H9 (cell line): Measurements from ENCODE around the gene NUP210L. TPM values are rescaled to one million over a fixed set of nuclear protein-coding genes. Genes with fewer than 3 reads are reported as not detected.
"Not testable (repeated sequence)": the region's sequence is repeated elsewhere in the genome, so short reads cannot be mapped to it uniquely, and the experiment has no call there.

Source experiments
- DNase-seq: peaks from one replicate; pipeline ENCODE4 v3.0.0-alpha.2; 2017
- H2AFZ ChIP-seq: one replicate; pipeline ENCODE4 v1.6.1; 2013; ENCODE audit warnings: mild to moderate bottlenecking, low read length, control low read depth, moderate library complexity
- H2AK5ac ChIP-seq: 2 replicates; pipeline ENCODE4 v1.6.1; 2013; ENCODE audit warnings: low read length, control low read depth, mixed read lengths; ENCODE audit not compliant: insufficient read length
- H2BK120ac ChIP-seq: one replicate; pipeline ENCODE4 v1.6.1; 2013; ENCODE audit warnings: low read depth, mild to moderate bottlenecking, low read length, control low read depth, inconsistent platforms; ENCODE audit not compliant: poor library complexity, severe bottlenecking
- H2BK12ac ChIP-seq: 2 replicates; pipeline ENCODE4 v1.6.1; 2013; ENCODE audit warnings: low read length, control low read depth, mixed read lengths, low read depth; ENCODE audit not compliant: insufficient read length
- H2BK15ac ChIP-seq: 2 replicates; pipeline ENCODE4 v1.6.1; 2013; ENCODE audit warnings: low read depth, low read length, control low read depth
- H2BK20ac ChIP-seq: one replicate; pipeline ENCODE4 v1.6.1; 2013; ENCODE audit warnings: low read depth, mild to moderate bottlenecking, low read length, control low read depth, inconsistent platforms; ENCODE audit not compliant: poor library complexity, severe bottlenecking
- H2BK5ac ChIP-seq: 2 replicates; pipeline ENCODE4 v1.6.1; 2013; ENCODE audit warnings: low read length, control low read depth, mixed read lengths; ENCODE audit not compliant: insufficient read length
- H3K14ac ChIP-seq: 2 replicates; pipeline ENCODE4 v1.6.1; 2013; ENCODE audit warnings: low read length, control low read depth; ENCODE audit not compliant: insufficient read depth
- H3K18ac ChIP-seq: 2 replicates; pipeline ENCODE4 v1.6.1; 2013; ENCODE audit warnings: low read depth, mild to moderate bottlenecking, mixed read lengths, low read length, control low read depth; ENCODE audit not compliant: insufficient read length
- H3K23ac ChIP-seq: 2 replicates; pipeline ENCODE4 v1.6.1; 2013; ENCODE audit warnings: low read length, control low read depth, mixed read lengths, low read depth; ENCODE audit not compliant: insufficient read length
- H3K23me2 ChIP-seq: 2 replicates; pipeline ENCODE4 v1.6.1; 2013; ENCODE audit warnings: low read depth, mild to moderate bottlenecking, mixed read lengths, low read length, control low read depth; ENCODE audit not compliant: insufficient read length, poor library complexity, severe bottlenecking
- H3K27ac ChIP-seq: 2 replicates; pipeline ENCODE4 v1.5.1; 2013; ENCODE audit warnings: low read length, control low read depth, mixed read lengths, low read depth; ENCODE audit not compliant: insufficient read length
- H3K27me3 ChIP-seq: 2 replicates; pipeline ENCODE4 v1.6.1; 2013; ENCODE audit warnings: low read length, control low read depth, inconsistent platforms; ENCODE audit not compliant: insufficient read depth
- H3K4ac ChIP-seq: 2 replicates; pipeline ENCODE4 v1.6.1; 2013; ENCODE audit warnings: low read depth, mild to moderate bottlenecking, control low read depth, inconsistent platforms, low read length, moderate library complexity
- H3K4me1 ChIP-seq: 2 replicates; pipeline ENCODE4 v1.6.1; 2013; ENCODE audit warnings: low read length, control low read depth, inconsistent platforms; ENCODE audit not compliant: insufficient read depth
- H3K4me2 ChIP-seq: 2 replicates; pipeline ENCODE4 v1.6.1; 2013; ENCODE audit warnings: low read length, control low read depth, mixed read lengths; ENCODE audit not compliant: insufficient read length, insufficient read depth
- H3K56ac ChIP-seq: 2 replicates; pipeline ENCODE4 v1.6.1; 2013; ENCODE audit warnings: low read depth, mild to moderate bottlenecking, mixed read lengths, low read length, control low read depth; ENCODE audit not compliant: insufficient read length
- H3K79me1 ChIP-seq: 2 replicates; pipeline ENCODE4 v1.6.1; 2013; ENCODE audit warnings: low read depth, mild to moderate bottlenecking, moderate library complexity, low read length, control low read depth, inconsistent platforms; ENCODE audit not compliant: insufficient read depth, poor library complexity, severe bottlenecking
- H3K79me2 ChIP-seq: 2 replicates; pipeline ENCODE4 v1.6.1; 2013; ENCODE audit warnings: low read length, control low read depth, inconsistent platforms; ENCODE audit not compliant: insufficient read depth
- H3K9ac ChIP-seq: 2 replicates; pipeline ENCODE4 v1.6.1; 2013; ENCODE audit warnings: low read length, control low read depth, mixed read lengths; ENCODE audit not compliant: insufficient read length; ENCODE audit errors: extremely low read depth
- H3K9me3 ChIP-seq: one replicate; pipeline ENCODE4 v1.6.1; 2013; ENCODE audit warnings: low read depth, low read length, inconsistent platforms; ENCODE audit not compliant: control insufficient read depth
- H3T11ph ChIP-seq: one replicate; pipeline ENCODE4 v1.6.1; 2013; ENCODE audit warnings: mild to moderate bottlenecking, low read length, control low read depth, inconsistent platforms
- H4K20me1 ChIP-seq: one replicate; pipeline ENCODE4 v1.6.1; 2013; ENCODE audit not compliant: control insufficient read depth, insufficient read length, insufficient read depth
- H4K5ac ChIP-seq: 2 replicates; pipeline ENCODE4 v1.6.1; 2013; ENCODE audit warnings: low read depth, mild to moderate bottlenecking, mixed read lengths, low read length, control low read depth; ENCODE audit not compliant: insufficient read length
- H4K8ac ChIP-seq: replicated peaks from 2 replicates; pipeline ENCODE4 v1.6.1; 2013; ENCODE audit warnings: low read length, control low read depth, mixed read lengths, low read depth; ENCODE audit not compliant: insufficient read length
- H4K91ac ChIP-seq: 2 replicates; pipeline ENCODE4 v1.6.1; 2013; ENCODE audit warnings: low read depth, mild to moderate bottlenecking, moderate library complexity, mixed read lengths, low read length, control low read depth; ENCODE audit not compliant: insufficient read length
- H3K27ac Mint-ChIP-seq, 3 experiments: 2 replicates in 2 of 3; 3 replicates in 1 of 3; pipeline ENCODE4 v1.8.0; 2020 to 2021; ENCODE audit warnings: mixed read lengths in 3 of 3, mild to moderate bottlenecking in 1 of 3, moderate library complexity in 1 of 3
- H3K27me3 Mint-ChIP-seq: 2 replicates; pipeline ENCODE4 v1.8.0; 2021; ENCODE audit warnings: low read depth, mild to moderate bottlenecking, moderate library complexity, mixed read lengths
- H3K36me3 Mint-ChIP-seq, 3 experiments: 2 replicates in 2 of 3; 3 replicates in 1 of 3; pipeline ENCODE4 v1.8.0; 2020 to 2021; ENCODE audit warnings: low read depth in 3 of 3, mixed read lengths in 3 of 3; ENCODE audit not compliant: insufficient read depth in 1 of 3
- H3K4me1 Mint-ChIP-seq, 2 experiments: 2 replicates each; pipeline ENCODE4 v1.8.0; 2020; ENCODE audit warnings: mixed read lengths in 2 of 2
- H3K4me3 Mint-ChIP-seq, 2 experiments: 2 replicates in 1 of 2; 3 replicates in 1 of 2; pipeline ENCODE4 v1.8.0; 2020 to 2021; ENCODE audit warnings: mild to moderate bottlenecking in 2 of 2, mixed read lengths in 2 of 2, moderate library complexity in 1 of 2
- H3K9me3 Mint-ChIP-seq, 2 experiments: 2 replicates in 1 of 2; 3 replicates in 1 of 2; pipeline ENCODE4 v1.8.0; 2020; ENCODE audit warnings: mild to moderate bottlenecking in 2 of 2, mixed read lengths in 2 of 2, moderate library complexity in 1 of 2
- WGBS: extraction: QIAGEN DNeasy Blood & Tissue Kit; methylation state at CpG from one replicate; pipeline ENCODE4 v1.1.7; 2013; ENCODE audit warnings: missing lambda C conversion rate, low lambda C conversion rate, mixed read lengths; ENCODE audit not compliant: insufficient read length; ENCODE audit errors: extremely low coverage; 5-methylcytosine and 5-hydroxymethylcytosine counted together
- total RNA-seq: library from RNA; stranded (reverse); gene quantifications from 2 replicates; pipeline ENCODE4 v1.2.1, GENCODE V29; 2021
- TF ChIP-seq, protein P1 (sequence below): fragments of 200-600 bp; sonication (generic); conservative IDR thresholded peaks from 3 replicates; pipeline ENCODE4 v1.8.0; 2021; ENCODE audit warnings: antibody characterized with exemption, mild to moderate bottlenecking

The NUP210L gene
- total RNA-seq, 1 experiment from 2014 or later, result 0.04 TPM

- Histone ChIP-seq H3K79me1 (no peaks in the 10 kb centered on the region), H3K9me3 (no peaks in the 10 kb centered on the region), H3K27me3 (no peaks in the 10 kb centered on the region), H4K91ac (no peak overlapping the region), H3K23me2 (no peaks in the 10 kb centered on the region), H3K27ac (no peak overlapping the region), H3K23ac (no peak overlapping the region), H3T11ph (no peak overlapping the region), H2BK20ac (no peak overlapping the region), H3K4me2 (no peak overlapping the region), H2BK12ac (no peak overlapping the region), H4K5ac (no peak overlapping the region), H3K4me1 (no peaks in the 10 kb centered on the region), H3K18ac (no peak overlapping the region), H2BK5ac (no peak overlapping the region), H2AK5ac (no peak overlapping the region), H4K8ac (no peak overlapping the region), H3K4ac (no peak overlapping the region), H3K14ac (no peak overlapping the region), H2BK120ac (no peak overlapping the region), H2BK15ac (no peak overlapping the region), H3K9ac (no peak overlapping the region), H2AFZ (no peak overlapping the region), H4K20me1 (no peaks in the 10 kb centered on the region), H3K56ac (no peak overlapping the region), H3K79me2 (no peaks in the 10 kb centered on the region)
- no CpG with 5 or more reads among the region's 2 CpGs for WGBS
- TF ChIP-seq, protein P1, sequence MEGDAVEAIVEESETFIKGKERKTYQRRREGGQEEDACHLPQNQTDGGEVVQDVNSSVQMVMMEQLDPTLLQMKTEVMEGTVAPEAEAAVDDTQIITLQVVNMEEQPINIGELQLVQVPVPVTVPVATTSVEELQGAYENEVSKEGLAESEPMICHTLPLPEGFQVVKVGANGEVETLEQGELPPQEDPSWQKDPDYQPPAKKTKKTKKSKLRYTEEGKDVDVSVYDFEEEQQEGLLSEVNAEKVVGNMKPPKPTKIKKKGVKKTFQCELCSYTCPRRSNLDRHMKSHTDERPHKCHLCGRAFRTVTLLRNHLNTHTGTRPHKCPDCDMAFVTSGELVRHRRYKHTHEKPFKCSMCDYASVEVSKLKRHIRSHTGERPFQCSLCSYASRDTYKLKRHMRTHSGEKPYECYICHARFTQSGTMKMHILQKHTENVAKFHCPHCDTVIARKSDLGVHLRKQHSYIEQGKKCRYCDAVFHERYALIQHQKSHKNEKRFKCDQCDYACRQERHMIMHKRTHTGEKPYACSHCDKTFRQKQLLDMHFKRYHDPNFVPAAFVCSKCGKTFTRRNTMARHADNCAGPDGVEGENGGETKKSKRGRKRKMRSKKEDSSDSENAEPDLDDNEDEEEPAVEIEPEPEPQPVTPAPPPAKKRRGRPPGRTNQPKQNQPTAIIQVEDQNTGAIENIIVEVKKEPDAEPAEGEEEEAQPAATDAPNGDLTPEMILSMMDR, result no peak
- Mint-ChIP-seq H3K36me3 (no peaks in the 10 kb centered on the region), H3K4me1 (no peaks in the 10 kb centered on the region), H3K4me3 (no peak overlapping the region), H3K9me3 (no peaks in the 10 kb centered on the region; a peak in 1 of 5 replicates), H3K27ac (no peak overlapping the region; a peak in 1 of 7 replicates), H3K27me3 (peaks cover 1% of the 10 kb centered on the region; the same call in 1 of the 2 replicates)
- DNase-seq, result no peak
Measured at GRCh38 chr1:154129391-154129970, 25.4 kb downstream of the NUP210L start.

- H3K4me1 ChIP-seq, H3T11ph ChIP-seq, H2BK120ac ChIP-seq, DNase-seq, H3K27ac Mint-ChIP-seq, H3K4me2 ChIP-seq, H3K27me3 Mint-ChIP-seq, H3K4me1 Mint-ChIP-seq, H2BK12ac ChIP-seq, H3K27me3 ChIP-seq, H2BK20ac ChIP-seq, H3K79me2 ChIP-seq, H2AK5ac ChIP-seq, H2BK15ac ChIP-seq, H2BK5ac ChIP-seq, H4K91ac ChIP-seq, H3K23ac ChIP-seq, H3K9me3 Mint-ChIP-seq, H3K36me3 Mint-ChIP-seq, H3K79me1 ChIP-seq, H3K14ac ChIP-seq, H3K9ac ChIP-seq, H4K5ac ChIP-seq, H3K4ac ChIP-seq, H4K8ac ChIP-seq, H4K20me1 ChIP-seq, H3K56ac ChIP-seq, H3K23me2 ChIP-seq, H2AFZ ChIP-seq, H3K9me3 ChIP-seq, H3K18ac ChIP-seq, H3K4me3 Mint-ChIP-seq, H3K27ac ChIP-seq: not testable (repeated sequence)
- WGBS, result no CpG with 5 or more reads among the region's 11 CpGs
Measured at GRCh38 chr1:154123205-154123604, 31.7 kb downstream of the NUP210L start.
